Activated naive CD4-positive, alpha-beta T cell treated with anti-CD3 and anti-CD28 coated beads, Interleukin-2, amount 50 U/mL, for 16 hours (primary cell): ENCODE results near the gene PTGIS.

Experiments
- DNase-seq: peaks from one replicate; pipeline ENCODE4 v3.0.0-alpha.2; 2020

PTGIS gene

GRCh38 chr20:49461894-49462620 lies 105.9 kb downstream of the PTGIS start:
- DNase-seq, result no peak

GRCh38 chr20:49460916-49461315 lies 107.0 kb downstream of the PTGIS start:
- no peak for DNase-seq

- no peak for DNase-seq
Observed at GRCh38 chr20:49460131-49460530, 107.8 kb downstream of the PTGIS start.

- no peak for DNase-seq
Observed at GRCh38 chr20:49459684-49460083, 108.3 kb downstream of the PTGIS start.

- DNase-seq, result no peak
Observed at GRCh38 chr20:49457444-49457843, 110.5 kb downstream of the PTGIS start.

GRCh38 chr20:49456646-49457045 lies 111.3 kb downstream of the PTGIS start:
- DNase-seq, result no peak

- no peak for DNase-seq
Observed at GRCh38 chr20:49455691-49456090, 112.2 kb downstream of the PTGIS start.
